NCI-H128 (cell line): ENCODE results near the gene GRK2.
A peak's percentile ranks its signal among the peaks of the same experiment; 100 is the strongest.

ENCODE experiments used
- DNase-seq: peaks from one replicate; lab custom pipeline; 2025; ENCODE audit not compliant: unreplicated experiment; lab: John Stamatoyannopoulos, UW

GRK2 gene

DNA sequence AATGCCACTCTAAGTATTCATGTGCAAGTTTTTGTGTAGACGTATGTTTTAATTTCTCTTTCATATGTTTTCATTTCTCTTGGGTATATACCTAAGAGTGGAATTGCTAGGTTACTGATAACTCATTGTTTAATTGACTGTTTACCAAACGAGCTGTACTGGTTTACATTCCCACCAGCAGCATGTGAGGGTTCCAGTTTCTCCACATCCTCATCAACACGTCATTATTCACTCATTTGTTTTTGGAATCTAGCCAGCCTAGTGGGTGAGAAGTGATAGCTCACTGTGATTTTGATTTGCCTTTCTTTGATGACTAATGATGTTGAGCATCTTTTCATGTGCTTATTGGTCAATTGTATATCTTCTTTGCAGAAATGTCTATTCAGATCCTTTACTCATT, 26.8 kb downstream of the GRK2 start:
- DNase-seq: no peak

GRCh38 chr11:67295846-67296245, 29.6 kb downstream of the GRK2 start:
- no peak for DNase-seq

- no peak for DNase-seq
These were observed 32.5 kb downstream of the GRK2 start for GRCh38 chr11:67298786-67299185.

DNA sequence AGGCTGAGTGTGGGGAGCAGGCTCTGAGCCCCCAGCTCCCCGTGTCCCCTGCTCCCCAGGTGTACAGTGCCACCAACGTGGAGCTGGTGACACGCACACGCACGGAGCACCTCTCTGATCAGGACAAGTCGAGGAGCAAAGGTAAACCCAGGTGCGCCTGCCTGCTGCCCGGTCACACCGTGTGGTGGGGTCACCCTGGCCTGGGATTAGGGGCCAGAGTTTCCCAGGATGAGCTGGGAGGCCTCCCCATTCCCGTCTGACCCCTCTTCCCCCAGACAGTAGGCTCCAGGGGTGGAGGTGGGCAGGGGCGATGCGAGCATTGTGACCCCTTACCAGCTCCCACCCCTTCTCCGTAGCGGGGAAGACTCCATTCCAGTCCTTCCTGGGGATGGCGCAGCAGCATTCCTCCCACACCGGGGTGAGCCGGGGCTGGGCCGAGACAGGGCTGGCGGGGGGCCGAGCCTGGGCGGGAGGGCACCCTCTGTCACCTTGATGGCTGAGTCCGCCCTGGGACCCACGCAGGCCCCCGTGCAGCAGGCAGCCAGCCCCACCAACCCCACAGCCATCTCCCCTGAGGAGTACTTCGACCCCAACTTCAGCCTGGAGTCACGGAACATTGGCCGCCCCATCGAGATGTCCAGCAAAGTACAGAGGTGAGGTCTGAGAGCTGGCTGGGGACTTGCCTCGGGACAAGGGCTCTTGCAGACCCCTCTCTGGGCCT, 33.4 kb downstream of the GRK2 start:
- DNase-seq: no peak

DNA sequence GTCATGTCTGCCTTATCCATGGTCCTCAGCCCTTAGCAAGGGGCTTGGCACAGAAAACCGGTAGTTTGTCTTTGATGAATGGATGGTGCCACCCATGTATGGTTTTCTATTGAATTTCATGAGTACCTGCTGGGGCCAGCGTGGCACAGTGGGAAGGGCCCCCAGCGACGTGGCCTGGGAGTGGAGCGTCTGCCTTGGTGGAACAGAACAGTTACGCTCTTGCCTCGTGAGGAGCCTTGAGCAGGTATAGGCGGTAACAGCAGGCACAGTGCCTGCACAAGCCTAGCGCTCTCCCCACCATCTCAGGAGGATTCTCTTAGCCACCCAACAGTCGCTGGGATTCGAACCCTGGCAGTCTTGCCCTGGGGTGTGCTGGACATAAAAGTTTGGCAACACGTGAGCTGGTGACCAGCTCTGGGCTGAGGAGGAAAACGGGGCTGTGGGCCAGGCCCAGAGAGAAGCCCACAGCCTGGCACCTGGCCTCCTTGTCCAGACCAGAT, 34.0 kb downstream of the GRK2 start:
- no peak for DNase-seq

DNA sequence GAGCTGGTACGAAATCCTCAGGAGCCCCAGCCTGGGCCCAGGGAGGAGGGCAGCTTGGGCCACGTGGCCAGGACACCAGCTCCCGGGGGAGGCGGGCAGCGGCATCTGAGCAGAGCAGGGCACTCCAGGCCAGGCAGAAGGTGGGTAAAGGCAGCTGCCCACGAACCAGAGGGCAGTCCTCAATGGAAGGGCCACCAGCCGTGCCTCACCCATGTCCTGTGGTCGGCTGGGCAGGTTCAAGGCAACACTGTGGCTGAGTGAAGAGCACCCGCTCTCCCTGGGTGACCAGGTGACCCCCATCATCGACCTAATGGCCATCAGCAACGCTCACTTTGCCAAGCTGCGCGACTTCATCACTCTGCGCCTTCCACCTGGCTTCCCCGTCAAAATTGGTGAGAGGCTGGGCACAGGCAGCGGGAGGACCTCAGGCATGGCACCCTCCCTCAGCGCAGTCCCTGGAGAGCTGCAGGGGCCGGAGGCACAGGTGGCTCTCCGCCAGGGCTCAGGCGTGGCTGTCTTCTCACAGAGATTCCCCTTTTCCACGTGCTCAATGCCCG, 34.6 kb downstream of the GRK2 start:
- no peak for DNase-seq

GRCh38 chr11:67301313-67301921, 35.1 kb downstream of the GRK2 start:
- DNase-seq: no peak

GRCh38 chr11:67301951-67302516, 35.8 kb downstream of the GRK2 start:
- DNase-seq: peak; percentile 26

DNA sequence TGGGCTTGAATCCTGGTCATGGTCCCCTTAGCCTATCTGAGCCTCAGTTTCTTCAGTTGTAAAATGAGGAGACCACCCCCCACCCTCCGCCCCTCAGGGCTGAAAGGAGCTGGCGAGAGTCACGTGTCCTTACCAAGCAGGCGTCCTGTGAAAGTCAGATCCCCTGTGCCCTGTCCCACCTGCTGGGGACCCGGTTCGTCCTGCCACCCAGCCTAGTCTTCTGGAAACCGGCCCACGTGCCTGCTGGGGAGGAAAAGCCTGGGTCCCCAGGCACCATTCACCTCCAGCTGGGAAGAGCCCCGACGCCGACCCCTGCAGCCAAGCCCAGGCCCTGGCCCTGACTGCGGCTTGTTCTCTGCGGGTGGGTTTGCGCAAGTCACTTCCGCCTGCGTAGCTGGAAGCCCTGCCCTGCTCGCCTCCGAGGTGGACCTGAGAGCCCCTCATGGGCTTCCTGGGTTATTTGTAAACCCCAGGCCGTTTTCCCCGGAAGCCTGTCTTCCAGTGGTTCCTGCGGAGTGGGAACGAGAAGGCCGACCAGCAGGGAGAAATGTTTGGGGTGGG, 36.4 kb downstream of the GRK2 start:
- no peak for DNase-seq

DNA sequence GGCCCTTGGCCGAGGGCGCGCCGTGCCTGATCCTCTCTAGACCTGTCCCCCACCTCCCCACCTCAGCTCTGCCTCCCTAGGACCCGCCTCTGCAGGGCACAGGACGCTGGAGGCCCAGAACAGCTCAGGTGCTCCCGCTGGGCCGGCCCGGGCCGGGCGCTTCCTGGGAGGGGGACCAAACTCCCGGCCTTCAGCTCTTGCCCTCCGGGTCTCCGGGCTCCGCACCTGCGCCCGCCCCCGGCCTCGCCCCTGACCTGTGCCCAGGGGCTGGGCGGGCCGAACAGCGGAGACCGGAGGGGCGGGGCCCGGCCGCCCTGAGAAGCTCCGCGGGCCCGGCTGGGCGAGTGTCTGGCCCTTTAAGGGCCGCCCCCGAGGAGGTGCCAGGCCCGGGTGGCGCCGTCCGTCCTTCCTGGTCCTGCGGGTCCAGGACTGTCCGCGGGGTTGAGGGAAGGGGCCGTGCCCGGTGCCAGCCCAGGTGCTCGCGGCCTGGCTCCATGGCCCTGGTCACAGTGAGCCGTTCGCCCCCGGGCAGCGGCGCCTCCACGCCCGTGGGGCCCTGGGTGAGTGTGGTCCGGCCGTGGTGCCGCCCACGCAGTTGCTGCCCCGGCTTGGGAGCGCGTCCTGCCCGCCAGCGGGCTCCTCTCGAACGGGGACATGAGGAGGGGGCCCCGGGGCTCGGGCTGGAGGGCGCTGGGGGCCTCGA, 37.0 kb downstream of the GRK2 start, which contains the start of gene SSH3:
Gene SSH3 (plus strand): TSS at position 399 of the 703 bp plus-strand sequence. CDS start 96 bp downstream, at position 495.
- peak; percentile 28 for DNase-seq

DNA sequence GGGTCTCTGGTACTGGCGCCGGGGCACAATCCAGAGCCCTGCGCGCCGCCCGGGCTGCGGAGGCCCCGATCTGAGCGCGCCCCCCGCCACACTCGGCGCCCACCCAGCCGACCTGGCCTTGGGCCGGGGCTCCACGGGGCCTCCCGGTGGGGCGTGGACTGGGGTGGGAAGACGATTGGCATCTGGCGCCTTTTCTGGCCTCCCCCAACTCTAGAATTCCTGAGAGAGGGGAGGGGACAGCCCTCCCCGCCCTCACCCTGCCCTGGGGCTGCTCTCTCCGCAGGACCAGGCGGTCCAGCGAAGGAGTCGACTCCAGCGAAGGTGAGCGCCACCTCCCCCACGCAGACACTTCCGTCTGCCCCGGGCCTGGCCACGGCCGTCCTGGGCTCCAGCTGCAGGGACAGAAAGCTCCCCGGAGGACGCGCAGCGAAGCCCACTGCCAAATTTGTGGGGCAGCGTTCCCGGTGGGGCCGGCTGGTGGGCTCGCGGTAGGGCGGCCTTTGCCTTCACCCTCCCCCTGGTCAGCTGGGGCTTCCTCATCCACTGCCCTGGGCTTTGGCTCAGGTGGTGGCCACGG, 37.6 kb downstream of the GRK2 start:
- DNase-seq: no peak

GRCh38 chr11:67304511-67305113, 38.3 kb downstream of the GRK2 start:
- no peak for DNase-seq

DNA sequence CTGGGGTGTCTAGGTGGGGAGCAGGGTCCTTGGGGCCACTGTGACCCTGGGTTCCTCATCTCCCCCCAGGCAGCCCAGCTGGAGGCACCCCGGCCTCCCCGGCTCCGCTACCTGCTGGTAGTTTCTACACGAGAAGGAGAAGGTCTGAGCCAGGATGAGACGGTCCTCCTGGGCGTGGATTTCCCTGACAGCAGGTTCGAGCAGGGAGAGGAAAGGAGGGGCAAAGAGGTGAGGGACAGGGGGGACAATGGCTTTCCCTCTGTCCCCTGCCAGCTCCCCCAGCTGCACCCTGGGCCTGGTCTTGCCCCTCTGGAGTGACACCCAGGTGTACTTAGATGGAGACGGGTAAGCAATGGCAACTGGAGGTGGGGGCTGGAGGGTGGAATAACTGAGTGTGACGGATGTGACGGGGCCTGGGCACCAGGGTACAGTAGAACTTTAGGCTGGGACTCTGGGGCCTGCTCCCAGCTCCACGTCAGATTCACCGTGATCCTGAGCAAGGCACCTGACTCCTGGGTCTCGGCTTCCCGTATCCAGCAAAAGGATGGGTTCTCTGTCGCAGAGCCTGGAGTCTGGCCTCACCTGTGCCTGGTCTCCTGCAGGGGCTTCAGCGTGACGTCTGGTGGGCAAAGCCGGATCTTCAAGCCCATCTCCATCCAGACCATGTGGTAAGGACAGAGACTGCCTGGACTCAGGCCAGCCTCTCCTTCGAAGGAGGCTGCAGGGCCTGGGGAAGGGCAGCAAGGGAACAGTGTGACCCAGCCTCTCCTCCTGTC, 40.7 kb downstream of the GRK2 start:
- DNase-seq: no peak

DNA sequence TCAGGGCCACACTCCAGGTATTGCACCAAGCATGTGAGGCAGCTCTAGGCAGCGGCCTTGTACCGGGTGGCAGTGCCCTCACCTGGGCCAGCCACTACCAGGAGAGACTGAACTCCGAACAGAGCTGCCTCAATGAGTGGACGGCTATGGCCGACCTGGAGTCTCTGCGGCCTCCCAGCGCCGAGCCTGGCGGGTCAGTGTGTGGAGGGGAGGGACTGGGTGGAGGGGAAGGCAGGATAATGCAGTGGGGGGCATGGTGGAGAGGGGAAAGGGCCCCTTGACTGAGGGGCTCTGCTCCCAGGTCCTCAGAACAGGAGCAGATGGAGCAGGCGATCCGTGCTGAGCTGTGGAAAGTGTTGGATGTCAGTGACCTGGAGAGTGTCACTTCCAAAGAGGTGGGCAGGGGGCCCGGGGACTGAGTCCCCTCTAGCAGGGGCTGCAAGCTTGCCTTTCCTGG, 41.3 kb downstream of the GRK2 start:
- DNase-seq: no peak

DNA sequence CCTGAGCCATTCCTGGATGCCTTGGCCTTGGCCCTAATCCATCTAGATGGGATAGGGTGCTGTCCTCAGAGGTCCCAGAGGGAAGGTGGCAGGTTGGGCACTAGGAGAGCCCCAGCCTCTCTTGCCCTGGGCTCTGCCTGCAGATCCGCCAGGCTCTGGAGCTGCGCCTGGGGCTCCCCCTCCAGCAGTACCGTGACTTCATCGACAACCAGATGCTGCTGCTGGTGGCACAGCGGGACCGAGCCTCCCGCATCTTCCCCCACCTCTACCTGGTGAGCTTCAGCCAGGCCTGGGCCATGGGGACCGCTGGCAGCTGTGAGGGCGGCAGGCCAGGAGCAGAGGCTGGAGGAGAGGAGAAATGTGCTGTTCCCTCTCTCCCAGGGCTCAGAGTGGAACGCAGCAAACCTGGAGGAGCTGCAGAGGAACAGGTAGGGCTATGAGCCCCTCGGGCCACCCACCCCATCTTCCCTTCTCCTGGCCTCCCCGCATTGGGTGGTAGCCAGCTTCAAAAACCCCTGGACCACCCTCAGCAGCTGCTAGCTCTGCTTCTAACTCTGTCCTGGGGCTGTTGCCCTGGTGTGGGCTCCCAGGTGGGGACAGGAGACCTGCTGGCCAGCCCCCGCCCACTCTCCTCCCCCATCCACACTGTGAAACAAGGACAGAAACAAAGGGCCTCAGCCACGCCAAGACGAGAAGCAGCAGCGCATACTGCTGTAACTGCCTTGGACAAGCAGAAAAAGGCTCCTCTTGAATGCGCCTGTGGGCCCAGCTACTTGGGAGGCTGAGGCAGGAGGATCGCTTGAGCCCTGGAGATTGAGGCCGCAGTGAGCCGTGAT, 42.0 kb downstream of the GRK2 start:
- DNase-seq: no peak

DNA sequence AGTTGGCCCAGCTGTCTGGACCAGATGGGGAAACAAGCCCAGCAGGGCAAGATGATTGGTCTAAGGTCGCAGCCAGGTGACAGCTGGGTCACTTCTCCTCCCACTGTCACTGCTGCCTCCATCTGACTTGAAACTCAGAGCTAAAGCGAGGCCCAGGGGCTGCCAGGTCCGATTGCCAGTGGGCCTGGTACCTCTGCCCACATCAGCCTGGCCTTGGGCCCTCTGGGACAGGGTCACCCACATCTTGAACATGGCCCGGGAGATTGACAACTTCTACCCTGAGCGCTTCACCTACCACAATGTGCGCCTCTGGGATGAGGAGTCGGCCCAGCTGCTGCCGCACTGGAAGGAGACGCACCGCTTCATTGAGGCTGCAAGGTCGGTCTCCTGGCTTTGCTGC, 42.9 kb downstream of the GRK2 start:
- no peak for DNase-seq

- DNase-seq: no peak
These were observed 43.4 kb downstream of the GRK2 start for GRCh38 chr11:67309661-67310061.

DNA sequence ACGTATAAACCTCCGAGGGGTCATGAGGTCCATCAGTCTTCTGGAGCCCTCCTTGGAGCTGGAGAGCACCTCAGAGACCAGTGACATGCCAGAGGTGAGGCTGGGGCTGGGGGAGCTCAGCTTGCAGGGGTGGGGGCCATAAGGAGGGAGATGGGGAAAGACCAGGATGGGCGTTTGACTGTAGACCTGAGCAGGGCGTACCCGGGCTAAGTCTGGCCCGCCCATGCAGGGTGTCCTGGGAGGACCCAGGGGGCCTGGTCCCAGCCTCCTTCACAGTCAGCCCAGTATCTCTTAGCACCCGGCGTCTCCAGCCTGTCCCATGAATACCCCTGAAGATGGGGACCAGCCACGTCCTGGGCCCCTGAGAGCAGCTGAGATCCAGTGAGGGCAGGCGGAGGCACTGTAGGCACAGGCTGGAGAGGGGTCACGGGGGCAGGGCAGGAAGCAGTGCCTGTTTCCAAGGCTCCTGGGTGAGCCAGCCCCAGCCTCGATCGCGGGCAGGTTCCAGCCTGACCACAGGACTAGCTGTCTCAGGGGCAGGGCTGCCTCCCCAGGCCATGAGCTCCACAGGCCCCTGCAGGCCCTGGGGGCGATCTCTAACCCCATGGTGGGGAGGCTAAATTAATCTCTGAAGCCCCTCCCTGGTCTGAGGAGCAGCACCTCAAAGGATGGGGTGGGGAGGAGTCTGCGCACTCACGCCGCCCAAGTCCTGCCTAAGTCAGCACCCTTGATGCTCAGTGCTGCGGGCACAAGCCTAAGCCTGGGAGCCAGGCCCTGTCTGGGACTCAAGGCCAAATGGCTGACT, 44.2 kb downstream of the GRK2 start:
- DNase-seq: no peak
